Central memory CD4-positive, alpha-beta T cell (primary cell): ENCODE measurements around the gene COL28A1.
"Not testable (repeated sequence)": the region's sequence is repeated elsewhere in the genome, so short reads cannot be mapped to it uniquely, and the experiment has no call there.

ENCODE experiments used
- DNase-seq: peaks from one replicate; pipeline ENCODE4 v3.0.0; 2022

COL28A1 gene

GRCh38 chr7:7561591-7561990, 25.9 kb upstream of the COL28A1 start:
- DNase-seq = not testable (repeated sequence)

- DNase-seq = no peak
Observed at GRCh38 chr7:7557252-7557651, 21.6 kb upstream of the COL28A1 start.

- DNase-seq = no peak
Observed at GRCh38 chr7:7556852-7557251, 21.2 kb upstream of the COL28A1 start.

GRCh38 chr7:7554649-7555575, 19.2 kb upstream of the COL28A1 start:
- DNase-seq = no peak

DNA sequence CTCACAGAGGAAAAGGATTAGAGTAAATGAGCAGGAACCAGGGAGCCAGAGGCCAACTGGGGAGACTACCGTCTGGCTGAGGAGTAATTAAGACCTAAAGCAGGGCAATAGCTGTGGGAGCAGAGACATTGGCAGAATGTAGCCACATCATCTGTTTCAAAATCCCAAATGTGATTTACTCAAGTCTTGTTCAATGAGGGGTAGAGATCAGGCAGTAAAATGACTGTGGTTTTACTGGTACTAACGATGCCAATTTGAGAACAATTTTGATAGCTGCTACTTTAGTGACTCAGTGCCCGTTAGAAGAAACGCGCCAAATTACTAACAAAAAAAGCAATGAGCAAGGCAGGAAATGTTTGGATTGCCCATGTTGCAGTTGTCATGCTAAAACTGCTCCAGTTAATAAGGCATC, 18.4 kb upstream of the COL28A1 start:
- DNase-seq = no peak

GRCh38 chr7:7553386-7553785, 17.7 kb upstream of the COL28A1 start:
- DNase-seq = no peak

DNA sequence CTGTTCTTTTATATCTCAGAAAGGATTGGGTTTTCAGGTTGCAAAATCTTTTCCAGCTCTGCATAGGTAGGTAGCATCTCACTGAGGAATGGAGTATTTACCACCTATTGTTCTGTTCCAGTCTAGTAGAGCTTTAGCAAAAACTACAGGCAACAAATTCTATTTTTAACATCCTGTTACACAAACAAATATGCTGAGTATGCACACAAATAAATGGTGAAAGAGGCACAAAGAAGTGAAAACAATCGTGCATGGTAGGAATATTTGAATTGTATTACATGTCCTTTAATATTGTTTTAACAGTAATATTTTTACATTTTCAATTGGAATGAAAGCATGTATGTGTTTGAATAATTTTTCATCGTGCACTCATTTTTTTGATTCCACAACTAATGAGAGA, 16.5 kb upstream of the COL28A1 start:
- no peak for DNase-seq

DNA sequence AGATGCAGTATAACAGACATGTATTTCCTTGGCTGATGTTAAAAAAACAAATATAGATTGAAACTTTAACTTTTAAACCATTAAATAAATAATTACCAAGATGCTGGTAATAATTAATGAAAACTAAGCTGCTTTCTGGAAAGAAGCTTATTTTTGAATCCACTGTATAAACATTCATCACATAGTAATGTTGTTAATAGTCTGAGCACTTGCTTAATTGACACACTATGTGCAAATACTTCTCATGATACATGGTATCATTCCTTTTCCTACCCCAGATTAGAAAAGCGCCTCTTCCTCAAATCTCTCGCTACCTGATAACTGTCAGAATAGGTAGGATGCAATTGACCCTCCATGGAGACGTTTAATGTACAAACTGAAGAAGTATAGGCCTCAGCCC, 15.0 kb upstream of the COL28A1 start:
- no peak for DNase-seq

DNA sequence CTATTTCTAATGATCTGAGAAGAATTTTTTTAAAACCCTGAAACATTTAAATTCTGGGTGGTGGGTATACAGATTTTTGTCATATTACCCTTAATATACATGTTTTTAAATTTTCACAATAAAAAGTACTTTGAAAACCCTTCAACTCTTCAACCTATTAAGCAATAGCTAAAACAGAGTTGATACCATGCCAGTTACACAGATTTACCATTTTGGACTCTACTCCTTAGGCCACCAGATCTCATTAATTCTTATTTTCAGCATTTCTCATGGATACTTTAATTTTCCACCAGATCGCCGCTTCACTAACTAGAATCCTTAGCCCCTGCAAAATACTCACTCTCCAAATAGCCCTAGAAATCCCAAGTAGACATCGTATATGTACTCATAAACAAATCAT, 12.7 kb upstream of the COL28A1 start:
- no peak for DNase-seq

DNA sequence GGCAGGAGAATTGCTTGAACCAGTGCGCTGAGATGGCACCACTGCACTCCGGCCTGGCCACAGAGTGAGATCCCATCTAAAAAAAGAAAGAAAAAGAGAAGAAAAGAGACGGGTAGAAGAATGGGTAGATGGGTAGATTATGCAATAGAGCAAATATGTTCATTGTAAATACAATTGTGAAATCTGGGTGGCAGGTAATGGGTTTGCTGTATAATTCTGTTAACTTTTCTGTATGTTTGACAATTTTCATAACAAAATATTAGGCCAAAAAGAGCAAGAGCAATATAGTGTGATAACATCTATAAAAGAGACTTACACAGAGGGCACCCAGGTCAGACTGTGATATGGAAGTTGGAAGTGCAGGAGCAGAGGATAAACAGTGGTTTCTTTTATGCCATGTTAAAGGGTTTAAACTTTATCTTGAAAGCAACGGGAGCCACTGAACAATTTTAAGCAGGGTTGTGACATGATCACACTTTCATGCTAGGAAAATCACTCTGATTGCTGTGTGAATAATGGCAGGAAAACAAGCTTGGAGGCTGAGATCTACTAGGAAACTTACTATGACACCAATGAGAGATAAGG, 6.7 kb upstream of the COL28A1 start:
- DNase-seq = no peak

DNA sequence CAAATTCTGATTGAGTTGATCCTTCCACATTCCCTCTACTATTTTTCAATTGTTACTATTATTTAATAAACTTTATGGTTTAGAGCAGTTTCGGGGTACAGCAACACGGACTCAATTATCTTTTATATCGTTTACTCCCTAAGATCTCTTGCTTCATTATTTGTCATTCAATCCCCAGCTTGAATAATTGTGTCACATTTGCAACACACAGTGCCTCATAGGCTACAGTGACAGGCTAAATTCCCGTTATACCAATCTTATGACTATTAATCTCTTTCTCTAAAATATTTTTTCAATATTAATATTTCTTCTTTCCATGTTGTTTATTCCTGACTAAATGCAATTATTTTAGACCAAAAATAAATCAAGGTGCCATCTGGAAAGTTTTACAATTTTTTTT, 4.0 kb upstream of the COL28A1 start:
- no peak for DNase-seq

- DNase-seq = no peak
Observed at GRCh38 chr7:7539152-7539551, 3.5 kb upstream of the COL28A1 start.

GRCh38 chr7:7537711-7538110, 2.0 kb upstream of the COL28A1 start:
- no peak for DNase-seq

- DNase-seq = no peak
Observed at GRCh38 chr7:7536396-7537019, 835 bp upstream of the COL28A1 start.

DNA sequence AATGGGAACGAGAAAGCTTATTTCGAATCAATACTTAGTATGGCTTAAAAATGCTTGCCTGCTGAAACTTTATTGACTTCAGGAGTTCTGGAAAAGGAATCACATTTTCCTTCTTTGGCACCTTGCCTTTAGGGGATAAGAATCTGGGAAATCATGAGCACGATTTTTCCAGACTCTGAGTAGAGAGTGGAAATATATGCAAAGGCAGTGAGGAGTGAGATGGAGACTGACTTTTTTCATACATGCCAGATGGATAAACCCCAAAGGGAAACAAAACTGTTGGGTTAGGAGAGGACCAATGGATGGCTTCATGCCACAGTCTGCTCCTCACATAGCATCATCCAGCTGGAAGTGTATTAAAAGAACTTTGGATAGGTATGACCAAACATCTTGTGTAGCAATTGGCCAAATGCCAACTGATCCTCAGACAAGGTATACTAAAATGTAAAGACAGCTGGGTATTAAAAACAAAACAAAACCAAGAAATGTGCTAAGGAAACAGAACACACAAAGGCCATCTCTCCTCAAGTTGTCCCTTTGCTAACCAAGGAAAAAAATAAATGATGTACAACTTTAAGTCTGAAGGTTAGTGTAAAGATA, 1.7 kb downstream of the COL28A1 start:
- DNase-seq = no peak

- no peak for DNase-seq
Observed at GRCh38 chr7:7529328-7529727, 6.3 kb downstream of the COL28A1 start.

GRCh38 chr7:7527047-7527446, 8.6 kb downstream of the COL28A1 start:
- no peak for DNase-seq

DNA sequence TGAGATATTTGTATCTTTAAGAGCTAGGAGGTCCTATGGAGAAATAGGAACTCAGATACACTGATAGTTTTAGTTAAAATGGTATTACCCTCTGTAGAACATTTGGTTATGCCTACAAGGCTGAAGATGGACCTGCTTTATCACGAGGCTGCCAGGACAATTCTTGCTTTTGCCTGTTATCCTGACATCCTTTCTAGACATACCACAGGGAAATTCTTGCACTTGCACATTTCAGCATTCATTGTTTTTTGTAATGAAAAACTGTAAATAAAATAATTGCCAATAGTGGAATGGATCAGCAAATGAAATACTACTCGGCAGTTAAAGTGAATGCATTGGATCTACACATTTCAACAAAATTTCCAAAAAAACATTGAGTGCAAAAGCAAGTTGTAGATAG, 9.7 kb downstream of the COL28A1 start:
- no peak for DNase-seq

- DNase-seq = no peak
Observed at GRCh38 chr7:7524121-7524520, 11.6 kb downstream of the COL28A1 start.

GRCh38 chr7:7522421-7522820, 13.3 kb downstream of the COL28A1 start:
- DNase-seq = no peak

DNA sequence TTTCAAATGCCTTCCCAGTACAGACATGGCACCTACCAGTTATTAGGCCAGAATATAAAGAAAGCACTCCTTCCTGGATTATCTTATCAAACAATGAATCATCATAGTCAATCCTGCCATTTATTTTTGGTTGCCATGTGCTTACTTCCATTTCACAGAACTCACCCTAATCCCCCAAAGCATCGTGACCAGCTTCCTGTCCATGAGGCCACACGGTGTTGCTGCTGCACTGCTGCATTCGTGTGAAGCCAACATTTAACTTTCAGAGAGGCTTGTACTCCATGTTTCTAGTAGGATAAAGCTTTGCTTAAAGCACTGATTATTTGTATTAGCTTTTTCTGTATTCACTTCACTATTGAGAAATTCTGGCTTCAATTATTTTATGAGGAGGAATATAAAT, 14.4 kb downstream of the COL28A1 start:
- DNase-seq = no peak

- no peak for DNase-seq
Observed at GRCh38 chr7:7519528-7519927, 16.1 kb downstream of the COL28A1 start.

GRCh38 chr7:7519056-7519455, 16.6 kb downstream of the COL28A1 start:
- no peak for DNase-seq

DNA sequence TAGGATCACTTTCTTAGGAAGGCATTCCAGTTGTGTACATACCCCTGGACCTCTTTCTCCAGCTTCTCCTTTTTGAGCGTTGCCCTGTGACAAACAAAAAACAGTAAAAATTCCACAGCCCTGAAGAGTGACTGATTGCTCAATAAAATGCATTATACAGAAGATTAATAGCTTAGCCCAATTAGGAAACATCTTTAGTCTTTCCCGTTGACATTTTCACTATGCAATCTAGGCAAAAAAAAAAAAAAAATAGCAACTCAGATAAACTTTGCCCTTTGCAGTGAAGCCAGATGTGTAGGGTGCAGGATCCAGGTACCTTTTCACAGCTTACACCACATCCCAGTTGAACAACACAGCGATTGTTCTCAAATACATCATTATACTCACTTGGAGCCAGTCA, 17.9 kb downstream of the COL28A1 start:
- no peak for DNase-seq
